ENCODE results near the gene MT1F. TPM values are rescaled to one million over a fixed set of nuclear protein-coding genes. Genes with fewer than 3 reads are reported as not detected.
"Not testable (repeated sequence)": the region's sequence is repeated elsewhere in the genome, so short reads cannot be mapped to it uniquely, and the experiment has no call there.

Gene MT1F
- total and polyA plus RNA-seq, 10 of the 15 experiments (the other 5 are each of a cell fraction or from before 2014, with no cell fraction given): 0.28 to 2.5 (median 1.1) TPM; not detected in 1

GRCh38 chr16:56664506-56664905 lies 6.7 kb downstream of the MT1F start (continued):
- TF ChIP-seq ZNF592 (IDR thresholded peaks at IDR 0.05) (no peak), PAX5 (IDR thresholded peaks at IDR 0.05; ENCODE audit: borderline replicate concordance, low read depth, low read length) (no peak)

GRCh38 chr16:56665286-56666261 lies 7.8 kb downstream of the MT1F start:
- H3K9me3 ChIP-seq (replicated peaks; ENCODE audit: control insufficient read depth, insufficient read depth, low read length); POLR2A ChIA-PET; H3K27ac ChIP-seq (ENCODE audit: control insufficient read depth, insufficient read depth); SMC1A ChIA-PET (ENCODE audit: uncharacterized antibody, unreplicated experiment); CTCF ChIA-PET; H2AFZ ChIP-seq (ENCODE audit: control insufficient read depth, low read depth, low read length); H3K9ac ChIP-seq (ENCODE audit: control insufficient read depth, insufficient read depth, low read length); ATAC-seq; H3K79me2 ChIP-seq (ENCODE audit: control insufficient read depth, insufficient read depth, low read length); H3K4me3 ChIP-seq; H3K36me3 ChIP-seq (ENCODE audit: control insufficient read depth in 2 of 2, insufficient read depth in 2 of 2, low read length in 1 of 2); DNase-seq (ENCODE audit: low read depth, low spot score); H3K4me2 ChIP-seq (ENCODE audit: control insufficient read depth, insufficient read depth); H4K20me1 ChIP-seq (ENCODE audit: control insufficient read depth, insufficient read depth); intact Hi-C loops (cut with micrococcal nuclease; ENCODE audit: unreplicated experiment); FAIRE-seq; in situ Hi-C loops (cut with MboI); H3K4me1 ChIP-seq (ENCODE audit: control insufficient read depth, insufficient read depth, low read length); RAD21 ChIA-PET (ENCODE audit: unreplicated experiment); BruUV-seq (replicated peaks): not testable (repeated sequence)
- H3K27me3 ChIP-seq (replicated peaks in 1 of 2; ENCODE audit: control insufficient read depth in 2 of 2, insufficient read depth in 2 of 2, low read length in 1 of 2): peaks cover 26 to 28% of the 10 kb centered on the region in 2 experiments
- 33% methylated on average over 8 of the region's 8 CpGs for WGBS (ENCODE audit: insufficient coverage, insufficient replicate concordance, low lambda C conversion rate, missing lambda C conversion rate)

All from GM12878 (cell line).